SK-N-DZ (cell line): ENCODE results near the gene NECTIN1.
"Not testable (repeated sequence)": the region's sequence is repeated elsewhere in the genome, so short reads cannot be mapped to it uniquely, and the experiment has no call there.

ENCODE experiments used
- DNase-seq: peaks from one replicate; pipeline ENCODE4 v3.0.0-alpha.2; 2015; ENCODE audit warnings: low spot score

Gene NECTIN1

GRCh38 chr11:119619665-119620064 is 109.3 kb downstream of the NECTIN1 start:
- no peak for DNase-seq

GRCh38 chr11:119618208-119618909 is 110.6 kb downstream of the NECTIN1 start:
- DNase-seq: no peak

GRCh38 chr11:119617340-119617713 is 111.7 kb downstream of the NECTIN1 start:
- DNase-seq: no peak

GRCh38 chr11:119616586-119617339 is 112.2 kb downstream of the NECTIN1 start:
- no peak for DNase-seq

GRCh38 chr11:119615882-119616196 is 113.2 kb downstream of the NECTIN1 start:
- no peak for DNase-seq

- DNase-seq: no peak
These were observed 113.8 kb downstream of the NECTIN1 start for GRCh38 chr11:119615003-119615881.

GRCh38 chr11:119614222-119615002 is 114.6 kb downstream of the NECTIN1 start:
- no peak for DNase-seq

- DNase-seq: no peak
These were observed 116.2 kb downstream of the NECTIN1 start for GRCh38 chr11:119612814-119613213.

- DNase-seq: no peak
These were observed 118.1 kb downstream of the NECTIN1 start for GRCh38 chr11:119610836-119611426.

GRCh38 chr11:119608781-119609180 is 120.2 kb downstream of the NECTIN1 start:
- DNase-seq: no peak

GRCh38 chr11:119608201-119608600 is 120.8 kb downstream of the NECTIN1 start:
- no peak for DNase-seq

GRCh38 chr11:119607726-119608125 is 121.3 kb downstream of the NECTIN1 start:
- no peak for DNase-seq

- DNase-seq: no peak
These were observed 123.8 kb downstream of the NECTIN1 start for GRCh38 chr11:119605137-119605665.

- no peak for DNase-seq
These were observed 126.1 kb downstream of the NECTIN1 start for GRCh38 chr11:119602745-119603373.

- DNase-seq: no peak
These were observed 129.0 kb downstream of the NECTIN1 start for GRCh38 chr11:119599864-119600541.

- DNase-seq: not testable (repeated sequence)
These were observed 133.1 kb downstream of the NECTIN1 start for GRCh38 chr11:119595941-119596340.

- no peak for DNase-seq
These were observed 134.3 kb downstream of the NECTIN1 start for GRCh38 chr11:119594639-119595249.

- DNase-seq: no peak
These were observed 135.7 kb downstream of the NECTIN1 start for GRCh38 chr11:119593346-119593745.

GRCh38 chr11:119592642-119593041 is 136.4 kb downstream of the NECTIN1 start:
- DNase-seq: no peak
